Measurements from ENCODE around the gene ERG. TPM values are rescaled to one million over a fixed set of nuclear protein-coding genes. Genes with fewer than 3 reads are reported as not detected.

ERG gene
- total and polyA plus RNA-seq, 2 of the 13 experiments (the other 11 are each of a cell fraction or from before 2014, with no cell fraction given): not detected

GRCh38 chr21:38500073-38500472, 1.8 kb upstream of the ERG start:
- H3K27ac ChIP-seq (ENCODE audit: extremely low read length, insufficient read depth, low read length): no peak overlapping the region
- no peak overlapping the region for H2AFZ ChIP-seq (ENCODE audit: low read length)
- no peak overlapping the region for H3K4me3 ChIP-seq (replicated peaks in 1 of 3; ENCODE audit: insufficient read depth in 1 of 3, low read depth in 2 of 3, low read length in 3 of 3)
- H3K79me2 ChIP-seq (ENCODE audit: insufficient read depth, low read length): no peaks in the 10 kb centered on the region
- FAIRE-seq: no peak
- no peaks in the 10 kb centered on the region for H4K20me1 ChIP-seq (ENCODE audit: insufficient read depth, low read length)
- no peaks in the 10 kb centered on the region for H3K4me1 ChIP-seq (ENCODE audit: insufficient read depth, low read length)
- 45% methylated on average over 6 of the region's 6 CpGs for WGBS (ENCODE audit: low lambda C conversion rate)
- no peak for DNase-seq (ENCODE audit: low spot score)
- in situ Hi-C loops (cut with HindIII; ENCODE audit: extremely low pct_ligation_motif_present, low pct_unique_long_range_greater_than_20kb): loop anchor here (10.0 kb wide), 2 partner anchors 205 to 635 kb away; no protein-coding TSS in a partner anchor
- no peak overlapping the region for H3K4me2 ChIP-seq (ENCODE audit: low read depth, low read length)
- intact Hi-C loops (cut with micrococcal nuclease; ENCODE audit: unreplicated experiment): no loop called here
- no peaks in the 10 kb centered on the region for H3K9me3 ChIP-seq (ENCODE audit: low read length)
- BruUV-seq (replicated peaks): no TSS peak
- ChIA-PET CTCF (ENCODE audit: low intra/inter-chr PET ratio, low total read pairs) (no interaction called here), POLR2A (no interaction called here)
- H3K9ac ChIP-seq (ENCODE audit: insufficient read depth, low read depth, low read length): no peak overlapping the region
- no peak for ATAC-seq
- TF ChIP-seq AHR (CRISPR knock-in tag; IDR thresholded peaks at IDR 0.05): no peak
- no peak for TF ChIP-seq ZNF367 (CRISPR knock-in tag; IDR thresholded peaks at IDR 0.05; ENCODE audit: borderline replicate concordance)
- TF ChIP-seq PAXIP1 (CRISPR knock-in tag; conservative IDR thresholded peaks at IDR 0.05): no peak
- TF ChIP-seq ZNF558 (CRISPR knock-in tag; IDR thresholded peaks at IDR 0.05; ENCODE audit: borderline replicate concordance): no peak
- TF ChIP-seq ZFYVE20 (CRISPR knock-in tag; IDR thresholded peaks at IDR 0.05; ENCODE audit: borderline replicate concordance, low read depth): no peak
- TF ChIP-seq ZNF639 (CRISPR knock-in tag; conservative IDR thresholded peaks at IDR 0.05): no peak
- TF ChIP-seq PHF5A (CRISPR knock-in tag; IDR thresholded peaks at IDR 0.05; ENCODE audit: low read depth, unreplicated experiment): no peak
- TF ChIP-seq ZNF136 (CRISPR knock-in tag; IDR thresholded peaks at IDR 0.05; ENCODE audit: low read depth): no peak
- TF ChIP-seq ZBTB10 (CRISPR knock-in tag; IDR thresholded peaks at IDR 0.05; ENCODE audit: borderline replicate concordance): no peak
- no peak for TF ChIP-seq ZEB1 (IDR thresholded peaks at IDR 0.05; ENCODE audit: insufficient replicate concordance, low read depth)
- TF ChIP-seq ATAD3A (CRISPR knock-in tag; IDR thresholded peaks at IDR 0.05): no peak
- TF ChIP-seq CREBL2 (CRISPR knock-in tag; IDR thresholded peaks at IDR 0.05; ENCODE audit: borderline replicate concordance): no peak
- no peak for TF ChIP-seq GRHL1 (CRISPR knock-in tag; conservative IDR thresholded peaks at IDR 0.05)
- TF ChIP-seq U2AF2 (IDR thresholded peaks at IDR 0.05; ENCODE audit: low read depth, low read length): no peak
- no peaks in the 10 kb centered on the region for H3K36me3 ChIP-seq (replicated peaks in 1 of 2; ENCODE audit: control insufficient read depth in 1 of 2, insufficient read depth in 2 of 2, low read length in 2 of 2)
- peaks cover 1 to 14% of the 10 kb centered on the region in 2 experiments; a peak in 3 of 5 replicates for H3K27me3 ChIP-seq (ENCODE audit: control insufficient read depth in 1 of 2, insufficient read depth in 2 of 2, low read length in 2 of 2)

All from HepG2 (cell line).